ENCODE results near the gene CPOX.

- TF ChIP-seq POLR2AphosphoS5 (IDR thresholded peaks at IDR 0.05; ENCODE audit: low read depth) (no peak), CTCF (conservative IDR thresholded peaks at IDR 0.05; ENCODE audit: low read depth in 2 of 2) (no peak)
Measured at GRCh38 chr3:98567666-98568270, 25.6 kb downstream of the CPOX start.

Measured in GM23338 (cell line).